ENCODE results near the gene ENO1.

DNA sequence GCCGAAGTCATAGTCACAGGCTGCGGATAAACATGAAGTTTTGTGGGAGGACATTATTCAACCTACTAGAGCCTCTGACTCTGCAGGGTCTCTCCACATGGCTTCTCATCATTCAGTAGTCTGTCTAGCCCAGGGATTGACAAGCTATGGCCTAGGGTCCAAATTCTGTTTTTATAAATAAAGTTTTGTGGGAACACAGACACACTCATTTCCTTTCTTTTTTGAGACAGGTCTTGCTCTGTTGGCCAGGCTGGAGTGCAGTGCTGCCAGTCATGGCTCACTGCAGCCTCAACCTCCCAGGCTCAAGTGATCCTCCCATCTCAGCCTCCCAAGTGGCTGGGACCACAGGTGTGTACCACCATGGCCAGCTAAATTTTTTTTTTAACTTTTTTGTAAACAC, 8.1 kb upstream of the ENO1 start:
- TF ChIP-seq CTCF (IDR thresholded peaks at IDR 0.05; ENCODE audit: control extremely low read depth in 1 of 3, insufficient read depth in 1 of 3, low read depth in 1 of 3, low read length in 3 of 3) (no peak), MAFK (IDR thresholded peaks at IDR 0.05; ENCODE audit: low read depth, low read length) (no peak), JUND (IDR thresholded peaks at IDR 0.05; ENCODE audit: low read length) (no peak), POLR2AphosphoS5 (IDR thresholded peaks at IDR 0.05; ENCODE audit: low read depth, low read length) (no peak), ASH2L (IDR thresholded peaks at IDR 0.05; ENCODE audit: low read length) (no peak), SAP30 (IDR thresholded peaks at IDR 0.05; ENCODE audit: insufficient read depth, insufficient replicate concordance, low read length) (no peak), KDM1A (IDR thresholded peaks at IDR 0.05; ENCODE audit: borderline replicate concordance, low read length) (no peak), HDAC2 (IDR thresholded peaks at IDR 0.05; ENCODE audit: borderline replicate concordance in 1 of 2, low read depth in 2 of 2, low read length in 2 of 2) (no peak), POLR2A (IDR thresholded peaks at IDR 0.05; ENCODE audit: control extremely low read depth in 1 of 2, low read depth in 2 of 2, low read length in 2 of 2) (no peak), RNF2 (IDR thresholded peaks at IDR 0.05; ENCODE audit: borderline replicate concordance, low read depth, low read length, missing control alignments, poor library complexity, severe bottlenecking) (no peak)
- TF ChIP-seq, protein P1, sequence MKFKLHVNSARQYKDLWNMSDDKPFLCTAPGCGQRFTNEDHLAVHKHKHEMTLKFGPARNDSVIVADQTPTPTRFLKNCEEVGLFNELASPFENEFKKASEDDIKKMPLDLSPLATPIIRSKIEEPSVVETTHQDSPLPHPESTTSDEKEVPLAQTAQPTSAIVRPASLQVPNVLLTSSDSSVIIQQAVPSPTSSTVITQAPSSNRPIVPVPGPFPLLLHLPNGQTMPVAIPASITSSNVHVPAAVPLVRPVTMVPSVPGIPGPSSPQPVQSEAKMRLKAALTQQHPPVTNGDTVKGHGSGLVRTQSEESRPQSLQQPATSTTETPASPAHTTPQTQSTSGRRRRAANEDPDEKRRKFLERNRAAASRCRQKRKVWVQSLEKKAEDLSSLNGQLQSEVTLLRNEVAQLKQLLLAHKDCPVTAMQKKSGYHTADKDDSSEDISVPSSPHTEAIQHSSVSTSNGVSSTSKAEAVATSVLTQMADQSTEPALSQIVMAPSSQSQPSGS (IDR thresholded peaks at IDR 0.05; ENCODE audit: low read length), result no peak

Data from H1 (cell line).